ENCODE results near the gene EIF4E.
"Not testable (repeated sequence)": the region's sequence is repeated elsewhere in the genome, so short reads cannot be mapped to it uniquely, and the experiment has no call there.

Gene EIF4E

GRCh38 chr4:98932539-98932938, 3.6 kb upstream of the EIF4E start:
- DNase-seq (ENCODE audit: low read depth in 2 of 2): no peak

- DNase-seq (ENCODE audit: low read depth in 2 of 2): no peak
Measured at GRCh38 chr4:98930311-98930865, 1.5 kb upstream of the EIF4E start.

GRCh38 chr4:98929341-98930267, 671 bp upstream of the EIF4E start:
- peak; percentile 45 to 46 for DNase-seq (ENCODE audit: low read depth in 2 of 2)

GRCh38 chr4:98928131-98928504, 815 bp downstream of the EIF4E start:
- peak; percentile 62 to 68 for DNase-seq (ENCODE audit: low read depth in 2 of 2)

- DNase-seq (ENCODE audit: low read depth in 2 of 2): not testable (repeated sequence)
Measured at GRCh38 chr4:98926257-98926656, 2.7 kb downstream of the EIF4E start.

GRCh38 chr4:98921292-98921691, 7.6 kb downstream of the EIF4E start:
- no peak for DNase-seq (ENCODE audit: low read depth in 2 of 2)

GRCh38 chr4:98919996-98920395, 8.9 kb downstream of the EIF4E start:
- DNase-seq (ENCODE audit: low read depth in 2 of 2): no peak

GRCh38 chr4:98910728-98911127, 18.2 kb downstream of the EIF4E start:
- DNase-seq (ENCODE audit: low read depth in 2 of 2): not testable (repeated sequence)

GRCh38 chr4:98909646-98910401, 19.1 kb downstream of the EIF4E start:
- DNase-seq (ENCODE audit: low read depth in 2 of 2): no peak

GRCh38 chr4:98908703-98909262, 20.1 kb downstream of the EIF4E start:
- no peak for DNase-seq (ENCODE audit: low read depth in 2 of 2)

- DNase-seq (ENCODE audit: low read depth in 2 of 2): no peak
Measured at GRCh38 chr4:98908182-98908581, 20.8 kb downstream of the EIF4E start.

- no peak for DNase-seq (ENCODE audit: low read depth in 2 of 2)
Measured at GRCh38 chr4:98905839-98906238, 23.1 kb downstream of the EIF4E start.

- DNase-seq (ENCODE audit: low read depth in 2 of 2): no peak
Measured at GRCh38 chr4:98905297-98905696, 23.6 kb downstream of the EIF4E start.

- DNase-seq (ENCODE audit: low read depth in 2 of 2): no peak
Measured at GRCh38 chr4:98903963-98904362, 25.0 kb downstream of the EIF4E start.

GRCh38 chr4:98903561-98903960, 25.4 kb downstream of the EIF4E start:
- no peak for DNase-seq (ENCODE audit: low read depth in 2 of 2)

- DNase-seq (ENCODE audit: low read depth in 2 of 2): no peak
Measured at GRCh38 chr4:98899277-98899676, 29.7 kb downstream of the EIF4E start.

- DNase-seq (ENCODE audit: low read depth in 2 of 2): no peak
Measured at GRCh38 chr4:98891478-98892337, 37.2 kb downstream of the EIF4E start.

GRCh38 chr4:98890702-98891455, 38.1 kb downstream of the EIF4E start:
- DNase-seq (ENCODE audit: low read depth in 2 of 2): no peak

GRCh38 chr4:98887145-98887544, 41.8 kb downstream of the EIF4E start:
- DNase-seq (ENCODE audit: low read depth in 2 of 2): no peak

GRCh38 chr4:98886382-98886781, 42.6 kb downstream of the EIF4E start:
- DNase-seq (ENCODE audit: low read depth in 2 of 2): not testable (repeated sequence)
